Stromal cell of bone marrow (primary cell): Measurements from ENCODE around the gene NUAK2.

ENCODE experiments used
- DNase-seq: peaks from one replicate; pipeline ENCODE4 v3.0.0-alpha.2; 2012; ENCODE audit warnings: low read depth

The NUAK2 gene

GRCh38 chr1:205273551-205273982 lies 48.0 kb downstream of the NUAK2 start:
- no peak for DNase-seq

DNA sequence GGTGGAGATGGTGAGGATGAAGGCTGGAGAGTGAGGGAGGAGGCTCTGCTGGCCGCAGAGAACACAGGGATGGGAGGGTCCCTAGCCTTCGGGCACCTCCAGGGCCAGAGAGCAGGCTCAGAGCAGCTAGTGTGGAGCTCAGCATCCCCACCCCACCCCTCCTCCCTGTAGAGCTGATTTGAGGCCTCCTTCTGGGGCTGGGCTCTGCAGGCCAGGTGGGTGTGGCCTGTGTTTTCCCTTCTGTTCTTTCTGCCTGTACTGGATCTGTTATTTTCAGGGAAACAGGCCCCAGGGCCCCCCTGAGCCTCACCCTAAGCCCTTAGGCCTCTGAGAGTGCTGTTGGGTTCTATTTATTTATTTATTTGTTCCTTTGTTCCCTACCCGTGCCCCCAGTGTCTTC lies 49.0 kb downstream of the NUAK2 start:
- DNase-seq, result no peak

- DNase-seq, result no peak
Observed at GRCh38 chr1:205271745-205272144, 49.8 kb downstream of the NUAK2 start.

- DNase-seq, result peak; percentile 76
Observed at GRCh38 chr1:205271277-205271676, 50.3 kb downstream of the NUAK2 start.

DNA sequence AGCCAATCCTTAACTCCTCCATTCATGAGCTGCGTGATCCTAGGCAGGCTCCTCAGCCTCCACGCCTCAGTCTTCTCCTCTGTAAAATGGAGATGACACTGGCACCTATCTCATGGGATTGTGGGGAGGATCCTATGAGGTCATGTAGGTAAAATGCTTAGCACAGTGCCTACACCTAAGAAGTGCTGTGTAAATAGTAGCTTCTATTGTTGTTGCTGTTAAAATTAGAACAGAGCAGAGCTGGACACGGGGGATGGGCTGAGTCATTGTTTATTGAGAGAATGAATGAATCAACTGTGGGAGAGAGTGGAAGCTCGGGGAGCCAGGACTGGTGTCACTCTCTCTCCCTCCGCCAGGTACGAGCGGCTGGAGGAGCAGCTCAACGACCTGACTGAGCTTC lies 50.8 kb downstream of the NUAK2 start:
- no peak for DNase-seq

DNA sequence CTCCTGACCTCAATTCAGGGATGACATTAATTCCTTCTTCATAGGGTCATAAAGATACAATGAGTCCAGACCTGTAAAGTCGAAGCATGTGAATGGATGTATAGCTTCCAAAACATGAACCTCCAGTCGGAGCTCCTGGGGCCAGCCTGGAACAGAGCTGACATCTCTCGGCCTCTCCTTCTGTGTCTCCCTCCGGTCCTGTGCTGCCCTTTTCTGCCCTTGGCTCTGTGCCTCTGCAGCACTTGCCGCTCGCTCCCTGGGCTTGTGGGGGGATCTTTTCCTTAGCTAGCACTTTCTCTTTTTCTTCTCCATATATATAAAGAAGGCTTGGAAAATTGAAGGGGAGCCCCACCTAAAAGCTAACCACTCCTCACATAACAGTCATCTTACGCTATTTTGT lies 51.3 kb downstream of the NUAK2 start:
- DNase-seq, result no peak

DNA sequence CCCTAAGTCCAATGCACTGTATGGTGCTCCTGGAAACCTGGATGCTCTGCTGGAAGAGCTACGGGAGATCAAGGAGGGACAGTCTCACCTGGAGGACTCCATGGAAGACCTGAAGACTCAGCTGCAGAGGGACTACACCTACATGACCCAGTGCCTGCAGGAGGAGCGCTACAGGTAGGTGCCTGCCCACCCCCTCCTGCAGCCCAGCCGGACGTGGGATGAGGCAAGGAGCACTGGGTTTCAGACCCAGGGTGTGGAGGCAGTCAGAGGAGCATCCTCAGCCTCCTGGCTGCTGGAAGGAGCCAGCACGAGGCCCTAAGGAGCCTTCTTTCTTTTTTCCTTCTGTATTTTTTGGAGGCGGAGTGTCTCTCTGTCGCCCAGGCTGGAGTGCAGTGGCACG lies 51.8 kb downstream of the NUAK2 start:
- DNase-seq, result no peak

DNA sequence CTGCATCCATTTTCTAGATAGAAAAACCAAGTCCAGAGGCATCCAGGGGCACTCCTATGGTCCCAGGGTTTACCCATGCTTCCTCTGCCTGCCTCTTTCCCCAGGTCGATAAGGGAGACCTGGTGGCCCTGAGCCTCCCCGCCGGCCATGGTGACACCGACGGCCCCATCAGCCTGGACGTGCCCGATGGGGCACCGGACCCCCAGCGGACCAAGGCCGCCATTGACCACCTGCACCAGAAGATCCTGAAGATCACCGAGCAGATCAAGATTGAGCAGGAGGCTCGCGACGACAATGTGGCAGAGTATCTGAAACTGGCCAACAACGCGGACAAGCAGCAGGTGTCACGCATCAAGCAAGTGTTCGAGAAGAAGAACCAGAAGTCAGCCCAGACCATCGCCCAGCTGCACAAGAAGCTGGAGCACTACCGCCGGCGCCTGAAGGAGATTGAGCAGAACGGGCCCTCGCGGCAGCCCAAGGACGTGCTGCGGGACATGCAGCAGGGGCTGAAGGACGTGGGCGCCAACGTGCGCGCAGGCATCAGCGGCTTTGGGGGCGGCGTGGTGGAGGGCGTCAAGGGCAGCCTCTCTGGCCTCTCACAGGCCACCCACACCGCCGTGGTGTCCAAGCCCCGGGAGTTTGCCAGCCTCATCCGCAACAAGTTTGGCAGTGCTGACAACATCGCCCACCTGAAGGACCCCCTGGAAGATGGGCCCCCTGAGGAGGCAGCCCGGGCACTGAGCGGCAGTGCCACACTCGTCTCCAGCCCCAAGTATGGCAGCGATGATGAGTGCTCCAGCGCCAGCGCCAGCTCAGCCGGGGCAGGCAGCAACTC lies 52.5 kb downstream of the NUAK2 start:
- DNase-seq, result no peak

DNA sequence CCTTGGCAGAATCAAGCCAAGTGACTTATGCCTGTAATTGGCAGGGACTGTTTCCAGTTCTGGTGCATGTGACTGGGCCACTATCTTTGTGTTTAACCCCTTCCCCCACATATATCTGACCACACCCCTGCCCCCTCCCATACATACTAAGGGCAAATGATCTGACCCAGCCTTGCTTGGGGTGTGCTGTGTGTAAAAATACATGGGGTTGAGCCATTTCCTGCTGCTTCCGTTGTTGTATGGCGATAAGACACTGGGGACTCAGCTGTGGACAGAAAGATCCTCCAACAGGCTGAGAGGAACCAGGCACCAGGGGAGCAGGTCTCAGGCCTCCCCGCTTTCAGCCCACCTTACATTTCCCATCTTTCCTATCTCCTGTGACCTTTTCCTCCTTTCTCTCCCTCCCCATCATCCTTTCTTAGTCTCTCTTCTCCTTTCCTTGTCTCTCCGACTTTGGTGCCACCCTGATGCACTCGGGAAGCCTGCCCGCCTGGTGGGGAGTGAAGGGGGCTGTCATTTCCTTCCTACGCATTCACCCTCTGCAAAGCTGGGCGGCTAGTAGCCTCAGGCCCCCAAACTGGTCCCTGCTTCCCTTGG lies 54.1 kb downstream of the NUAK2 start:
- DNase-seq, result no peak

GRCh38 chr1:205266611-205267305 lies 54.8 kb downstream of the NUAK2 start:
- no peak for DNase-seq

GRCh38 chr1:205263580-205264190 lies 57.9 kb downstream of the NUAK2 start:
- no peak for DNase-seq

GRCh38 chr1:205262731-205263171 lies 58.8 kb downstream of the NUAK2 start:
- no peak for DNase-seq

DNA sequence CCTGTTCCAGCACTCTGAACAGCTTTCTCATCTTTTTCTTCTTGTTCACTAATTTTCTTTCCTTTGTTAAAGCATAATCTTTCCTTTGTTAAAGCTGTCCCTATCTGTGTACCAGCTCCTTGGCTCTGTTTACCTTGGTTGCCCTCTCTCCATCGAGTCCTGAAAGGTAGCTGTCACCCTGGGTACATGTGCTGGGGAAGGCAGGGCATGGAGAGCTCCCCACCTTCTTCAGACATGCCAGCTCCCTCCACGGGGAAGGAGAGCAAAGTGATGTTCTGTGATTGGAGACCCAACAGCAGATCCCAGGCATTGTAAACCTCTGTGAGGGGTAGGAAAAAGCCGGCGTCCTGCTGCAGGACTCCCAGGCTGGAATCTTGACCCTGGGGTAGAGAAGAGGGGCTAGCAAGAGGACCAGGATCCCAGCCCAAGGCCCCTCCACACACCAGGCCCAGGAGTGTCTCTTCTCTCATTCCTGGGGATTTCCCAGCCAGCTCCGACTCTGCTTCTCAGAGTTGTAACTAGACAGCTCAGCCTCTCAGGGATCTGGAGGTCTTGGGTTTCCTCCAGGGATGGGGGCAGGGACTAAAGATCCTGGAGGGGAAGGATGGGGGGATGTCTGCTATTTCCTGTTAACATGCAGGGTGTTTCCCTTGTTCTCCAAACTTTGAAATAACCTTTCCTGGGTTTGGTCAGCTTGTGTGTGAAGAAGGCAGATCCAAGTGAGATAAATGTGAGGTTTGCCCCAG lies 59.4 kb downstream of the NUAK2 start:
- no peak for DNase-seq

DNA sequence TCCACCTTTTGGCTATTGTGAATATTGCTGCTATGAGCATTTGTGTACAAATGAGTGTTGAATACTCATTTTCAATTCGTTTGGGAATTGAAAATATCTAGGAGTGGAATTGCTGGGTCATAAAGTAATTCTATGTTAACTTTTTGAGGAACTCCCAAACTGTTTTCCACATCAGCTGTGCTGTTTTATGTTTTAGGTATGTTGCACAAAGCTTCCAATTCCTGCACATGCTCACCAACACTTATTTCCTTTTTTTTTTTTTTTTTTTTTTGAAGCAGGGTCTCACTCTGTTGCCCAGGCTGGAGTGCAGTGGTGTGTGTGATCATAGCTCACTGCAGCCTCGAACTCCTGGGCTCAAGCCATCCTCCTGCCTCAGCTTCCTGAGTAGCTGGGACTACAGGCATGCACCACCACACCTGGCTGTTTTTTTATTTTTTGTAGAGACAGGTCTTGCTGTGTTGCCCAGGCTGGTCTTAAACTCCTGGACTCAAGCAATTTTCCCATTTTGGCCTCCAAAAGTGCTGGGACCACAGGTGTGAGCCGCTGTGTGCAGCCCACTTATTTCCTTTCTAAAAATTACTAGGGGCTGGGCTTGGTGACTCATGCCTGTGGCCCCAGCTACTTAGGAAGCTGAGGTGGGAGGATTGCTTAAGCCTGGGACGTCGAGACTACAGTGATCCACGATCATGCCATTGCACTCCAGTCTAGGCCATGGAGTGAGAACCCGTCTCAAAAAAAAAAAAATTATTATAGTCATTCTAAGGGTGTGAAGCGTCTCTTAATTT lies 60.4 kb downstream of the NUAK2 start:
- DNase-seq, result no peak

- no peak for DNase-seq
Observed at GRCh38 chr1:205259998-205260397, 61.5 kb downstream of the NUAK2 start.

DNA sequence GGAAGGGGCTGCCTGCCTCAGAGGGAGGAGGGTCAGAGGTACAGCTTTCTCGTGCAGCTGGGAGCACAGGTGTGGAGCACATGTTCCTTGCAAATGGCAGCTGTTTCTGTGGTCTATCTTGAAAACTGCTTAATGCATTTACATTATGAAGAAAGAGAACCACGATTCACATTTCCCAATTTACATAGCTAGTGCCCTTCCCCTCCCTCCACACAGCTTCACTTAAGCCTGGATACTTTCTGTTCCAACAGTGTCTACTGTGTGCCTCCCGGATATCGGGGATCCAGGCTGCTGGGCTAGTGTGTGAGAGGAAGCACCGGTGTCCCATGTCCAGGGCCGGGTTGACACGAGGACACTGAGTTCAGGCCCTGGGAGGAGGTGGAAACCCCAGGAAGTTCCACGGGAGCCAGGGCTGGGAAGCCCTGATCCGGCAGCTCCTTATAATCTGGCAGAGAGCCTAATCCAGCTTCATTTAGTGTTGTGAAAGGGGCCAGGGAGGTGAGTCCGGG lies 62.2 kb downstream of the NUAK2 start:
- DNase-seq, result no peak

DNA sequence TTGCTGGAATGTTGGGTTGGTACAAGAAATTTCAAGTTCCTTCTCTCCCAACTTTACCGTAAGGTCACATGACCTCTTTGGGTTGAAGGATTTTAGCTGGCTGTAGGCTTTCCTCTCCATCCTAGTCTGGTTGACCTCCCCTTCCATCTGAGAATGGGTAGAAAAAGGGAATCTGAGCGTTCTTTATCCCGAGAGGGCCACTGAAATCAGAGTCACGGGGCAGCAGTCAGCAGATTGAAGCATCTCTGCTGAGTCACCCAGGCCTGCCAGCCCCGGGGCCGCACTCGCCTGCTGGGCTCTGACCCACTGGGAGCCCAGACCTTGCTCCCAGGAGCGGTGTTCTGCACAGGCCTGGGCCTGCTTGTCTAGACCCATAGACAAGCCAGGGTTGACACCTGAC lies 62.8 kb downstream of the NUAK2 start:
- DNase-seq, result no peak

GRCh38 chr1:205258261-205258691 lies 63.3 kb downstream of the NUAK2 start:
- no peak for DNase-seq

- no peak for DNase-seq
Observed at GRCh38 chr1:205257735-205258134, 63.8 kb downstream of the NUAK2 start.

GRCh38 chr1:205256951-205257625 lies 64.5 kb downstream of the NUAK2 start:
- no peak for DNase-seq
